Measurements from ENCODE around the gene VAT1L. TPM values are rescaled to one million over a fixed set of nuclear protein-coding genes. Genes with fewer than 3 reads are reported as not detected.

Gene VAT1L
- total and polyA plus RNA-seq, 2 experiments from 2014 or later = 11.0 to 24.4 TPM

DNA sequence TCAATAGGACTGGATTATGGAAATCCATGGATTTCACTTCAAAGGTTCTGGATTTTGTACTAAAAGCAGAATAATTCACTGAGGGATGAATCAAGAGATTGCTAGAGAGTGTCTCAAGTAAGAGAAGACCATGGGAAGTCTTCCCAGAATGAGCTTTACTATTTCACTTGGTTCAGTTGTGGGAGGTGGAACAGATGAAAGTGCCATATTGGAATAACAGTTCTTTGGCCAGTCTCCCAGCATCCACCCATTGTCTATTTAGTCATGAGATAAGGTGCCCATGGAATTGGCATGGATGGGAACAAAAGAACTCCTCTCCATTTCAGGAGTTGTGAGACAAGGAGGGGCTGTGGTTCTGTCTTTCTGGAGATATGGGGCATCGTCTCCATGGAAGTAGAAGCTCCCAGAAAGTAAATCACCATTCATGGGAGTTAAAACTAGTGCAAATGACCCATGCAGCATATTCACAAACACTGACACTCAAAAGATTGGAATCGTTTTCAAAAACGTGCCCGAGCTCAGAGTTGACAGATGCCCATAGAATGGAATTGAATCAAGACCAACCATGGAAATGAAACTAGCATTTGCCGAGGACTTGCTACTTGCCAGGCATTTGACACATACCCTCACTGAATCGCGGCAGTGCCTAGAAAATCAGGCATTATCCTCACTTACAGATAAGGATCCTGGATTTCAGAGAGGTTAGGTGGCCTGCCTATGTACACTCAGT, 197.8 kb downstream of the VAT1L start:
- H3K36me3 ChIP-seq (ENCODE audit: insufficient read depth) = no peaks in the 10 kb centered on the region; the same call in 1 of the 2 replicates
- H3K9me2 ChIP-seq (ENCODE audit: insufficient read depth) = peaks cover 12% of the 10 kb centered on the region; the same call in 1 of the 2 replicates
- H4K20me1 ChIP-seq (replicated peaks; ENCODE audit: insufficient read depth) = no peaks in the 10 kb centered on the region
- no peak for ATAC-seq
- Mint-ChIP-seq H3K4me1 (peaks cover 7% of the 10 kb centered on the region), H3K36me3 (ENCODE audit: low read depth) (peaks cover 21% of the 10 kb centered on the region), H3K9me3 (peaks cover 23% of the 10 kb centered on the region), H3K27me3 (ENCODE audit: insufficient read depth, low read depth, poor library complexity) (peaks cover 7% of the 10 kb centered on the region), H3K27ac (no peak overlapping the region), H3K4me3 (no peak overlapping the region)
- H3K27ac ChIP-seq (ENCODE audit: low read depth) = no peak overlapping the region
- TF ChIP-seq EZH2 (IDR thresholded peaks at IDR 0.05; ENCODE audit: low read depth, unreplicated experiment) = no peak
- no peak for TF ChIP-seq EZH2phosphoT487 (IDR thresholded peaks at IDR 0.05; ENCODE audit: unreplicated experiment)
- no peak for TF ChIP-seq CREB1 (CRISPR knock-in tag; IDR thresholded peaks at IDR 0.05; ENCODE audit: low read depth)
- TF ChIP-seq STAT1 (IDR thresholded peaks at IDR 0.05; ENCODE audit: unreplicated experiment) = no peak
- TF ChIP-seq, protein P1, sequence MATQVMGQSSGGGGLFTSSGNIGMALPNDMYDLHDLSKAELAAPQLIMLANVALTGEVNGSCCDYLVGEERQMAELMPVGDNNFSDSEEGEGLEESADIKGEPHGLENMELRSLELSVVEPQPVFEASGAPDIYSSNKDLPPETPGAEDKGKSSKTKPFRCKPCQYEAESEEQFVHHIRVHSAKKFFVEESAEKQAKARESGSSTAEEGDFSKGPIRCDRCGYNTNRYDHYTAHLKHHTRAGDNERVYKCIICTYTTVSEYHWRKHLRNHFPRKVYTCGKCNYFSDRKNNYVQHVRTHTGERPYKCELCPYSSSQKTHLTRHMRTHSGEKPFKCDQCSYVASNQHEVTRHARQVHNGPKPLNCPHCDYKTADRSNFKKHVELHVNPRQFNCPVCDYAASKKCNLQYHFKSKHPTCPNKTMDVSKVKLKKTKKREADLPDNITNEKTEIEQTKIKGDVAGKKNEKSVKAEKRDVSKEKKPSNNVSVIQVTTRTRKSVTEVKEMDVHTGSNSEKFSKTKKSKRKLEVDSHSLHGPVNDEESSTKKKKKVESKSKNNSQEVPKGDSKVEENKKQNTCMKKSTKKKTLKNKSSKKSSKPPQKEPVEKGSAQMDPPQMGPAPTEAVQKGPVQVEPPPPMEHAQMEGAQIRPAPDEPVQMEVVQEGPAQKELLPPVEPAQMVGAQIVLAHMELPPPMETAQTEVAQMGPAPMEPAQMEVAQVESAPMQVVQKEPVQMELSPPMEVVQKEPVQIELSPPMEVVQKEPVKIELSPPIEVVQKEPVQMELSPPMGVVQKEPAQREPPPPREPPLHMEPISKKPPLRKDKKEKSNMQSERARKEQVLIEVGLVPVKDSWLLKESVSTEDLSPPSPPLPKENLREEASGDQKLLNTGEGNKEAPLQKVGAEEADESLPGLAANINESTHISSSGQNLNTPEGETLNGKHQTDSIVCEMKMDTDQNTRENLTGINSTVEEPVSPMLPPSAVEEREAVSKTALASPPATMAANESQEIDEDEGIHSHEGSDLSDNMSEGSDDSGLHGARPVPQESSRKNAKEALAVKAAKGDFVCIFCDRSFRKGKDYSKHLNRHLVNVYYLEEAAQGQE (IDR thresholded peaks at IDR 0.05; ENCODE audit: unreplicated experiment) = no peak
- no peak for TF ChIP-seq ETS1 (IDR thresholded peaks at IDR 0.05)
- no peak for TF ChIP-seq NANOG (IDR thresholded peaks at IDR 0.05; ENCODE audit: borderline replicate concordance)
- H3K4me1 ChIP-seq (ENCODE audit: insufficient read depth) = peaks cover 7% of the 10 kb centered on the region
- no peak for DNase-seq (ENCODE audit: low spot score)
- no peaks in the 10 kb centered on the region for H3F3A ChIP-seq (replicated peaks; ENCODE audit: low read depth)
- H3K4me2 ChIP-seq = no peak overlapping the region
- no peak overlapping the region for H2AFZ ChIP-seq
- H3K79me2 ChIP-seq (replicated peaks; ENCODE audit: insufficient read depth) = no peaks in the 10 kb centered on the region
- H3K27me3 ChIP-seq (ENCODE audit: insufficient read depth) = no peaks in the 10 kb centered on the region
- no peak overlapping the region for H3K4me3 ChIP-seq

DNA sequence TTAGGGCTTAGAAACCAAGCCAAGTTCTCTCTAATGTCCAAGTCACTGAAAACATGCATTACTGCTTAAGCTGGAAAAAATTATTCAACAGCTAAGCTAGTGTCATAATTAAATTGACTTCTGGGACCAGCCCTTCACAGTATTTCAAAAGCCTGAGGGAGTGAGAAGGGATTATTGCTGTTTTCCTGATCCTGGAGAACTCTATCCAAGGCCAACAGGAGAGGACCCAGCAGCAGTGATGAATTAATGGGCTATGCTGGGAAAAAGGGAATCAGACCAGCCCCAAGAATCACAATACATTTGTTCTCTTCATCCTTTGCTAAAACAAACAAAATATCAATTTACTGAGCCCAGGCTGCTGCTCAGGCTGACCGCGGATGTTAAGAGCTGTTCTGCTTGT, 199.4 kb downstream of the VAT1L start:
- Mint-ChIP-seq H3K27ac (no peak overlapping the region), H3K4me1 (peaks cover 20% of the 10 kb centered on the region), H3K9me3 (peaks cover 38% of the 10 kb centered on the region), H3K36me3 (ENCODE audit: low read depth) (peaks cover 33% of the 10 kb centered on the region), H3K4me3 (no peak overlapping the region), H3K27me3 (ENCODE audit: insufficient read depth, low read depth, poor library complexity) (peaks cover 5% of the 10 kb centered on the region)
- Histone ChIP-seq H3K4me1 (ENCODE audit: insufficient read depth) (peaks cover 9% of the 10 kb centered on the region), H3K27me3 (ENCODE audit: insufficient read depth) (no peaks in the 10 kb centered on the region), H3F3A (replicated peaks; ENCODE audit: low read depth) (no peaks in the 10 kb centered on the region), H3K9me2 (ENCODE audit: insufficient read depth) (peaks cover 11% of the 10 kb centered on the region; the same call in 1 of the 2 replicates), H3K27ac (ENCODE audit: low read depth) (no peak overlapping the region), H4K20me1 (replicated peaks; ENCODE audit: insufficient read depth) (no peaks in the 10 kb centered on the region), H3K4me2 (no peak overlapping the region), H3K79me2 (replicated peaks; ENCODE audit: insufficient read depth) (no peaks in the 10 kb centered on the region), H3K4me3 (no peak overlapping the region), H3K36me3 (ENCODE audit: insufficient read depth) (no peaks in the 10 kb centered on the region; the same call in 1 of the 2 replicates), H2AFZ (no peak overlapping the region)
- no peak for ATAC-seq
- DNase-seq (ENCODE audit: low spot score) = no peak
- TF ChIP-seq POLR2AphosphoS5 (IDR thresholded peaks at IDR 0.05; ENCODE audit: low read depth) (no peak), ZNF331 (CRISPR knock-in tag; IDR thresholded peaks at IDR 0.05; ENCODE audit: low read depth) (no peak), STAT1 (IDR thresholded peaks at IDR 0.05; ENCODE audit: unreplicated experiment) (no peak), JUNB (IDR thresholded peaks at IDR 0.05; ENCODE audit: unreplicated experiment) (no peak), CREB1 (CRISPR knock-in tag; IDR thresholded peaks at IDR 0.05; ENCODE audit: low read depth) (no peak), NANOG (IDR thresholded peaks at IDR 0.05; ENCODE audit: borderline replicate concordance) (no peak), EZH2phosphoT487 (IDR thresholded peaks at IDR 0.05; ENCODE audit: unreplicated experiment) (no peak), ETS1 (IDR thresholded peaks at IDR 0.05) (no peak)
- TF ChIP-seq, protein P1 (IDR thresholded peaks at IDR 0.05; ENCODE audit: unreplicated experiment) = no peak
- TF ChIP-seq, protein P2, sequence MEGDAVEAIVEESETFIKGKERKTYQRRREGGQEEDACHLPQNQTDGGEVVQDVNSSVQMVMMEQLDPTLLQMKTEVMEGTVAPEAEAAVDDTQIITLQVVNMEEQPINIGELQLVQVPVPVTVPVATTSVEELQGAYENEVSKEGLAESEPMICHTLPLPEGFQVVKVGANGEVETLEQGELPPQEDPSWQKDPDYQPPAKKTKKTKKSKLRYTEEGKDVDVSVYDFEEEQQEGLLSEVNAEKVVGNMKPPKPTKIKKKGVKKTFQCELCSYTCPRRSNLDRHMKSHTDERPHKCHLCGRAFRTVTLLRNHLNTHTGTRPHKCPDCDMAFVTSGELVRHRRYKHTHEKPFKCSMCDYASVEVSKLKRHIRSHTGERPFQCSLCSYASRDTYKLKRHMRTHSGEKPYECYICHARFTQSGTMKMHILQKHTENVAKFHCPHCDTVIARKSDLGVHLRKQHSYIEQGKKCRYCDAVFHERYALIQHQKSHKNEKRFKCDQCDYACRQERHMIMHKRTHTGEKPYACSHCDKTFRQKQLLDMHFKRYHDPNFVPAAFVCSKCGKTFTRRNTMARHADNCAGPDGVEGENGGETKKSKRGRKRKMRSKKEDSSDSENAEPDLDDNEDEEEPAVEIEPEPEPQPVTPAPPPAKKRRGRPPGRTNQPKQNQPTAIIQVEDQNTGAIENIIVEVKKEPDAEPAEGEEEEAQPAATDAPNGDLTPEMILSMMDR (conservative IDR thresholded peaks at IDR 0.05; ENCODE audit: low read depth in 2 of 2) = no peak

All from GM23338 (cell line).